HCT116 (cell line): ENCODE measurements around the gene TCFL5.

Source experiments
- CTCF ChIP-seq, 3 experiments: fragments of 200-600 bp in 1 of 3; sonication (generic) in 1 of 3; IDR thresholded peaks in 2 of 3; conservative IDR thresholded peaks in 1 of 3; 2 replicates each; pipeline ENCODE4 v1.5.1; 2012 to 2017; ENCODE audit warnings: low read depth in 2 of 3, low read length in 2 of 3, antibody characterized with exemption in 1 of 3, borderline replicate concordance in 1 of 3, control low read depth in 1 of 3, mild to moderate bottlenecking in 1 of 3, mixed read lengths in 1 of 3, mixed run types in 1 of 3, moderate library complexity in 1 of 3; ENCODE audit not compliant: insufficient read depth in 1 of 3
- POLR2A ChIP-seq: IDR thresholded peaks from 2 replicates; pipeline ENCODE4 v1.7.0; 2011; ENCODE audit warnings: borderline replicate concordance; ENCODE audit not compliant: insufficient read depth, insufficient read length; ENCODE audit errors: extremely low read depth

- TF ChIP-seq POLR2A = no peak
- no peak for TF ChIP-seq CTCF (IDR thresholded peaks at IDR 0.05 in 2 of 3, conservative IDR thresholded peaks at IDR 0.05 in 1 of 3; ENCODE audit: borderline replicate concordance in 1 of 3, insufficient read depth in 1 of 3, low read depth in 2 of 3, low read length in 2 of 3)
Measured at GRCh38 chr20:62884556-62884955, 22.9 kb upstream of the TCFL5 start.
